Stimulated activated CD4-positive, alpha-beta T cell treated with anti-CD3 and anti-CD28 coated beads, Interleukin-2, amount 100 ng/mL, for 24 hours (primary cell): ENCODE results near the gene CCDC87.
"Not testable (repeated sequence)": the region's sequence is repeated elsewhere in the genome, so short reads cannot be mapped to it uniquely, and the experiment has no call there.

Source experiments
- DNase-seq, 2 donors: peaks; one replicate each; pipeline ENCODE4 v3.0.0-alpha.2; 2020

CCDC87 gene

DNA sequence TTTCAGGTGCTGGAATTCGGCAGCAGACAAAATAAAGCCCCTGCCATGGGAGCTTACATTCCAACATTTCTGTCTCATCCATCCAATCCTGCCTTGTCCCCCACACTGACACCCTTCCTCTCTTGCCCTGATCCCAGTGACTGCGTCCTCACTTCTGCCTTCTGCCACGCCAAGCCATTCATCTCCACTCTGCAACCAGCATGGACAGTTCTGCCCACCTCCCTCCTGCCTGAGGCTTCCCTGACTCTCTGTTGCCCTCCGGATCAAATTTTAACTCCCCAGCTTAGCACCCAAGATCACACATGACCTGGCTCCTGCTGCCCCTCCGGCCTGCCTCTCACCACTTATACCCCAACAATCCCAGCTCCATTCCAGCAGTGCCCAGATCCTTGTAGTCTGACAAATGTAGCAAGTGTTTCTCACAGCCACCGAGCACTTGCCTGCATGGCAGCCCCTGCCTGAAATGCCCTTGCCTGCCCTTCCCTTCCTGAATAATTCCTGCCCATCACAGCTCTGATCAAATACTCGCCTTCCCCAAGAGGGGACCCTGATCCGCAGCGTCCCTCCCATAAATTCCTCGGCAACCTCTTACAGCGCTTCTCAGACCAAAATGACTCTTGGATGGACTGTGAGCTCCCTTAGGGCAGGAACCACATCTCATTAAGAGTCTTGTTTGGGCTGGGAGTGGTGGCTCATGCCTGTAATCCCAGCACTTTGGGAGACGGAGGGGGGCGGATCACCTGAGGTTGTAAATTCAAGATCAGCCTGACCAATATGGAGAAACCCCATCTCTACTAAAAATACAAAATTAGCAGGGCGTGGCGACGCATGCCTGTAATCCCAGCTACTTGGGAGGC is 43.9 kb downstream of the CCDC87 start:
- DNase-seq, result no peak

DNA sequence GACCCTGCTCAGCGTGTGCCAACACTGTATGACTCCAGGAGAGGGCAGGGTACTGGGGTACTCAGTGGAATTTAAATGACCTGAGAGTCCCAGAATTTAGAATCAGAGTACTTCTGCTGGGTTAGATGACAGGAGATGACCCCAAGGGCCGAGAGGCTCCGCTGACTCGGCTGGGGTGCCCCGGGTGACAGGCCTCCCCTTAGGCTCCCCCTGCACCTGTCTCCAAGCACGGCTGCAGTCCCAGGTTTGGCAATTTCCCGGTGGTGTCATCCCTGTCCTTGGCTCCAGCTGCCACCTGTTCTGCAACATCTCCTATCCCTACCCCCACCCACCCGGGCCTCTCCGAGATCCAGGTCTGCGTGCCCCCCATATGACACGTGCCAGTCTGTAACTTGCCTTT is 44.8 kb downstream of the CCDC87 start:
- DNase-seq, result no peak

DNA sequence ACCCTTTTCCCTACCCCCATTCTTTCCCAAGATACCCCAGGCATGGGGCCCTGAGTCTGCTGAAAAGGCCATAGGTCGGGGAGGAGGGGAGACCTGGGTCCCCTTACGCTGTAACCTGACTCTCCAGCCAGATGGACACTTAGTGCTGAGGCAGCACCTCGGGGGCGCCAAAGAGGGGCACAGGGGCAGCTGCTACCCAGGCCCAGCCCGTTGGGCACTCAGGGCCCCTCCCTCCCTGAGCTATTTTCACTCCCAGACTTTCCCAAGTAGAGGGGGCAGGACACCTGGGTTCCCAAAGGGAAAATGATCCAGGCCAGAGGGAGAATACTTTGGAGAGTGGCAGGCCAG is 45.2 kb downstream of the CCDC87 start:
- DNase-seq, result no peak

DNA sequence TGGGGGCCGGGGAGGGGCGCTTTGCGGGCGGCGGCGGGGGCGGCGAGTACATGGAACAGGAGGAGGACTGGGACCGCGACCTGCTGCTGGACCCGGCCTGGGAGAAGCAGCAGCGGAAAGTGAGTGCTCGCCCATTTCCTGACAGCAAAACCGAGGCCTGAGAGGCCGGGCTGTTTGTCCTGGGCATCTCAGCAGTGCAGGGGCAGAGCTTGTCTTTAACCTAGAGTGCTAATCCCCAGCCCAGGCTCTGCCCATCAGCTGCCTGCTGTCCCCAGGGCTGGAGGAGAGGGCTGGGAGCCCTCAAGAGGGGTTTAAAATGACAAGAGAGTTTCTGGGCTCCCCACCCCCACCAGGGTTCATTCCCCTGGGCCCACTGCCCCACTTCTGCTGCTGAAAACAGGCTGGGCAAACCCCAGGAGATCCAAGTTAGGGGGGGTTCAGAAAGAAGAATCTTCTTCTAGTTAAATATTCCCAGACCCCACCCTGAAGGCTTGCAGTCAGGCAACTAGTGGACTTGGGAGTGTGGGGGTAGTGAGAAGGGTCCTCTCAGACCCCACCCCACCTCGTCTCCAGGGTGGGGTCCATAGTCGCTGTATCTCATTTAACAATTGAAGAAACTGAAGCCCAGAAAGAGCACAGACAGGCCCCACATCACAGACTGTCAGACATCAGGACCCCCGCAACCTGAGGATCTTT is 45.7 kb downstream of the CCDC87 start:
- no peak for DNase-seq

DNA sequence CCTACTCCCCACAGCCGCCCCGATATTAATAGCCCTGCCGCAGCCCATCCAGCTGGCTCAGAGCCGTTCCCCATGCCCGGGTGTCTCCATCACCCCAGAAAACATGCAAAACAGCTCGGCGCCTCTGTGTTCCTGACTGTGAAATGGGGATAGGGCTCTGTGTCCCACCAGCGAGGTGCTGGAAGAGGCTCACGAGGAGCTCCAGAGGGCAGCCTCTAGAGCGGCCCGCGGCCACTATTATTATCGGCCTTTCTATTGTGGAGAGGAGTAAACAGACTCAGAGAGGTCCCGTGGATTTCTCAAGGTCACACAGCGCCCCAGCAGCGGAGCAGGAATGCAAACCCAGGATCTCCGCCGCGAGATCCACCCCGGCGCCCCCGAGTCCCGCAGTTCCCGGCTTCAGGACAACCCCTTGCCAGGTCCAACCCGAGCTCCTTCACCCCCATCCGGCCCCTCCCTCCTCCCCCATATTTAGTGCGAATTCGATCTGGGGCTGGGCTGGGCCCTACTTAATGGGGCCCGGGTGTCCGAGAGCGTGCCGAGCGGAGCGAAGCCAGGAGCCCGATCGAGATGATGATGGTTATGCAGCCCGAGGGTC is 46.4 kb downstream of the CCDC87 start, which contains the start of gene ACTN3:
Gene ACTN3, plus strand, starts transcription at position 536 of the 598 bp plus-strand sequence. Its CDS starts 35 bp downstream, at position 571.
- DNase-seq, result peak in 1 of 2 donors; percentile 23

DNA sequence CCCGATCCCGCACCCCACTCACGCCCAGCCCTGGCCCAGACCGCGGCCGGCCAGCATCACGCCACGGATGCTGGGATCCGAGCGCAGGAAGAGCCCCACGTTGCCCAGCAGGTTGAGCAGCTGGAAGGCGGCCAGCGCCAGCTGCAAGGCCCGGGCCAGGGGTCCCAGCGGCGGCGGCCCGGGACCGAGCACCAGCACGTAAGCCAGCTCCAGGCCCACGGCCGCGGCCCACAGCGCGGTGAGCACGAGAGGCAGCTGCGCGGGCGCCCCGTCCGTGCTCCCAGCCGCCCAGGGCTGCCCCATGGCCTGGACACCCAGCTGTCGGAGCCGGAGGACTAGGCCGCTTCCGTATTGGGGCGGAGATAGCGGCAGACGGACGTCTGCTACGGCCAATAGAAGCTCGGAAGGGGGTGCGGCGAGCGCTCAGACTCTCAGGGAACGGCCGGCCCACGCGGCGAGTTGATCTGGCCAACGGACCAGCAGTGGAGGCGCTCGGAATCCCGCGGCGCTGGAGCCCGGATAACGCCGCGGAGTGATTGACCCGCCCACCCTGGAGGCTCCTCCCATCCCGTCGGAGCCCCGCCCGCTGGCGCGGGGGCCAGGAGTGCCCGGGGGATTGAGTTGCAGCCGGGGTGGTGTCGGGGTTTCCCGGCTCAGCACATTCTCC is 47.0 kb downstream of the CCDC87 start, which contains the start of gene ZDHHC24:
Gene ZDHHC24, minus strand, starts transcription at position 348 of the 667 bp plus-strand sequence. Its CDS starts 45 bp downstream, at position 303.
- peak; percentile 90 to 96 for DNase-seq

DNA sequence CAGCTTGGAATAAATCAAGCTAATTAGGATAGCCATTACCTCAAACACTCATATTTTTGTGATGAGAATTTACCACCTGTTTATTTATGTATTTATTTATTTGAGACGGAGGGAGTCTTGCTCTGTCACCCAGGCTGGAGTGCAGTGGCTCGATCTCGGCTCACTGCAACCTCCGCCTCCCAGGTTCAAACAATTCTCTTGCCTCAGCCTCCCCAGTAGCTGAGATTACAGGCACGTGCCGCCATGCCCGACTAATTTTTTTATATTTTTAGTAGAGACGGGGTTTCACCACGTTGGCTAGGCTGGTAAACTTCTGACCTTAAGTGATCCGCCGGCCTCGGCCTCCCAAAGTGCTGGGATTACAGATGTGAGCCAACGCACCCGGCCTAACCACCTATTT is 47.9 kb downstream of the CCDC87 start:
- DNase-seq, result not testable (repeated sequence)

DNA sequence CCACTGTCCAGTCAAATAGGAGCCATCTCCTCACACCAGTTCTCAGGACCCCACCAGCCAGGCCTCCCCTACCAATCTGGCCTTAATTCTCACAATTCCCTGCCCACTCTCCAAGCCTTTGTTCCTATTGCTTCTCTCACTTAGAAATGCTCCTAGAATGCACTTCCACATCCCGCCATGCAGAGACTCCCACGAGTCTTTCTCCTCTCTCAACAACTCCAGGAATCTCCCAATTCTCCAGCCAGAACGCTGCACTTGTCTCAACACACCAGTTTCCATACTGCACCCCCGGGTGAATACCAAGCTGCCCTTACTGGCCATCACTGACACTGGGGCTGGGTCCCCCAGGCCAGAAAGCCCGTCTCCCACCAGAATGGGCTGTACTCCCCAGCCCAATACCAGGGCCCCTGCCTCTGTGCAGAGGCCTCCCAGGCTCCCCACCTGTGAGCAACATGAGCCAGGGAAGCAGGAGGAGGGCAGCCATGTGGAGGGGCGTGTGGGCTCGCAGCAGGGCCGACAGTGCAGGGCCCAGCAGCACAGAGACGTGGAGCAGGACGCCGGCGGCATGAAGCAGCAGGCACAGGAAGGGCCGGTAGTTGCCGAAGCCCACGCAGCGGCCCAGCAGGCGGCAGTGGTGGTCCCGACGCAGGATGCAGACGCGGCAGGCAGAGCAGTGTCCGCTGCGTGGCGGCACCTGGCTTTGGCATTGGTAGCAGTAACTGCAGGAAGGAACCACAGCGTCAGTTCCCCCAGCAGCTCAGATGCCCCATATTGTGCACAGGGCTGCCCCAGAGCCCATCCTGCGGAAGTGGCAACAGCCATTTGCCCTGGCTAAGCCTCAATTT is 49.4 kb downstream of the CCDC87 start:
- peak; percentile 39 to 56 for DNase-seq

DNA sequence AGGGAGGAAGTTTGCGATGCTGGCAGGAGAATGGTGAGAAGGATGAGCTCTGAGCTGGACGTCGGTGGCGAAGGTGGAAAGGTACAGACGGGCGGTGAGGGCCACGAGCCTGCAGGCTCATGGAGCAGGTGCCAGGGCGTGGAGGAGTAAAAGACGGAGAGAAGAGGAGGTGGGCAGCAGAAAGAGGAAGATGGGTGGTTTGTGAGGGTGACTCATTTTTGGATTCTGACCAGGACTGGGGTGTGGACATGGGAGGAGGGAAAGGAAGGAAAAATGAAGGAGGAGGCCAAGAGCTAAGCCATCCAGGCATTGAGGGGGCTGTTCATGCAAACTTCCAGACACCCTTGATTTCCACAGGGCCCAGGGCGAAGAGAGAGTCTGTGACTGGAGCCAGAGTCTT is 50.5 kb downstream of the CCDC87 start:
- no peak for DNase-seq

DNA sequence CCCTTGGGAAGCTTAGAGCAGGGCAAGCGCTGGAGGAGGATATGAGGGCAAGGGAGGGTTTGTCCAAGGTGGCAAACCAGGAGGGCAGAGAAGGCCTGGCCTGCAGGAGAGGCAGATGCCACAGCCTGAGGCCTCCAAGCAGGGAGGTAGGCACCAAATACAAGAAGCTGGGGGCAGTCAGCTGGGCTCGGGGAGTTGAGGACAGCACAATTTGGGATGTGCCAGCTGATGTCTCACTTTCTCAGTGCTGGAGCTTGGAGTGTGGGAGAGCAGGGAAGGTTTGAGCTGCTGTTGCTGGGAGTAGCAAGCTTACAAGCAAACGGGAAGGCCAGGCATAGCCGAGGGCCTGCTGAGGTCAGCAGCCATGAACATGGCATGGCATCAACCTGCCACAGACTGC is 51.0 kb downstream of the CCDC87 start:
- DNase-seq, result no peak

DNA sequence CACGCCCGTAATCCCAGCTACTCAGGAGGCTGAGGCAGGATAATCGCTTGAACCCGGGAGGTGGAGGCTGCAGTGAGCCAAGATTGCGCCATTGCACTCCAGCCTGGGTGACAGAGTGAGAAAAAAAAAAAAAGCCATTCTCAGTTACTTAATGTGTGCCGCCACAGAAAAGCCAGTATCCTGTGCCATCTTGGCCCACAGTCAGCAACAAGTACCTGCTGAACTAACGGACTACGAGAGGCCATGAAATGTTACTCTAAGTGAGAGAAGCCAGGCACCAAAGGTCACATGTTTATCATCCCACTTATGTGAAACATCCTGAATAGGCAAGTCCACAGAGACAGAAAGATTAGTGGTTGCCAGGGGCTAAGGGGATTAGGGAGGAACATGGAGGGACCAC is 52.3 kb downstream of the CCDC87 start:
- not testable (repeated sequence) for DNase-seq
